Measurements from ENCODE around the gene NREP.
A peak's percentile ranks its signal among the peaks of the same experiment; 100 is the strongest.

The NREP gene

GRCh38 chr5:111691508-111691907 lies 65.5 kb downstream of the NREP start:
- no peak for DNase-seq

GRCh38 chr5:111689357-111689935 lies 67.5 kb downstream of the NREP start:
- no peak for DNase-seq

GRCh38 chr5:111685969-111686368 lies 71.0 kb downstream of the NREP start:
- no peak for DNase-seq

- no peak for DNase-seq
Measured at GRCh38 chr5:111682641-111683040, 74.4 kb downstream of the NREP start.

GRCh38 chr5:111682121-111682520 lies 74.9 kb downstream of the NREP start:
- no peak for DNase-seq

- DNase-seq = no peak
Measured at GRCh38 chr5:111681414-111682120, 75.4 kb downstream of the NREP start.

GRCh38 chr5:111680737-111681413 lies 76.1 kb downstream of the NREP start:
- peak; percentile 37 for DNase-seq

- DNase-seq = no peak
Measured at GRCh38 chr5:111679611-111680010, 77.4 kb downstream of the NREP start.

All from NCI-H2227 treated with DMSO at 0.1 percent for 48 hours (cell line).